A549 treated with dexamethasone at 1 μM for 4 hours (cell line): ENCODE results near the gene SRXN1. TPM values are rescaled to one million over a fixed set of nuclear protein-coding genes. Genes with fewer than 3 reads are reported as not detected.

ENCODE experiments used
- total RNA-seq: library from RNA; stranded (reverse); fragments of 200-300 nt; extraction: Qiagen RNA extraction; gene quantifications from 5 replicates; pipeline ENCODE4 v1.2.3, GENCODE V29; 2022

Gene SRXN1
- 159 to 197 TPM (median 177 TPM) in 5 replicates for total RNA-seq

GRCh38 chr20:653110-653589 lies at the start of gene SRXN1:
Gene SRXN1, minus strand, starts transcription at chr20:653200. Its CDS starts 15 bp downstream, at chr20:653185.

DNA sequence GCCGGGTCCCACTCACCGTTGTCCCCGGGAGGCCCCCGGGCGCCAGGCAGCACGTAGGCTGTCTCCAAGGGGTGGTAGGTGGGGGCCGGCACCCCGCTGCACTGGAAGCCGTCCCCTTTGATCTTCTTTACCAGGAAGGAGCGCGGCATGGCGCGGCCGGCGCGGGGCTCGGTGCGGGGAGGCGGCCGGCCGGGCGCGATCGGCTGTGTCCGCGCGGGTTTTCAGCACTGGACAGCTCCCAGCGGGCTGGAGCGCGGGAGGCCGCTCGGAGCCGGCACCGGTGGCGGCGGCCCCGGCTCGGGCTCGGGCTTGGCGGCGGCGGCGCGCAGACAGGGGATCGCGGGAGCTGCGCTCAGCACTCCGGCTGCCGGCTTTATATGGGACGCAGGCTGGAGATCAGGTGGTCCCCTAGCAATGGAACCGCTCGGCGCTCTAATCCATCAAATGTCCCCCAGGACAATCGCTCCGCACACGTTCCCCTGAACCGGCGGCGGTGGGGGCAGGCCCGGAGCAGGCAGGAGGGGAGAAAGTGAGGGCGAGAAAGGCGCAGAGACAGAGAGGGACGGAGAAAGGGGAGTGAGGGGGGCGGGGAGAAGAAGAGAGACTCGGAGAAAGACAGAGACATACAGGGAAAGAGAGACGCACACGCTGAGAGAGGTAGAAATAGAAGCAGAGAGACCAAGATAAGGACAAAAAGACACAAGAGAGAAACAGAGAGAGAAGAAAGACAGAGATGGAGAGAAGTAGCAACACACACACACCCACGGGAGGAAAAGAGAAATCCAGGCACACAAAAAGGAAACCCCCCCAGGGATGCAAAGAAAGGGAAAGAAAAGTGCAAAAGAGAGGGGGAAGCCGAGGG lies 22.7 kb upstream of the SRXN1 start, which contains the start of gene SCRT2:
Gene SCRT2, minus strand, starts transcription at position 350 of the 862 bp plus-strand sequence. Its CDS starts 201 bp downstream, at position 149.

GRCh38 chr20:610130-611046 lies 42.6 kb downstream of the SRXN1 start, which contains the start of gene TCF15:
Gene TCF15, minus strand, starts transcription at chr20:610309. Its CDS starts 72 bp downstream, at chr20:610237.

Other genes starting within 250 kb of the SRXN1 start
- 100 to 145 TPM (median 133 TPM) in 5 replicates for gene RBCK1, start 244.9 kb downstream of the SRXN1 start, total RNA-seq
- gene TBC1D20, start 190.7 kb downstream of the SRXN1 start, total RNA-seq: 29.4 to 36.7 TPM (median 35.9 TPM) in 5 replicates
- 137 to 190 TPM (median 174 TPM) in 5 replicates for gene CSNK2A1, start 109.4 kb downstream of the SRXN1 start, total RNA-seq
- not detected in 5 replicates for gene TCF15, start 42.9 kb downstream of the SRXN1 start, total RNA-seq
- gene SCRT2, start 22.6 kb upstream of the SRXN1 start, total RNA-seq: 0.04 TPM in 1 of 5 replicates, not detected in the others
- 0.34 to 0.60 TPM (median 0.45 TPM) in 5 replicates for gene SLC52A3, start 115.3 kb upstream of the SRXN1 start, total RNA-seq
- gene FAM110A, start 180.5 kb upstream of the SRXN1 start, total RNA-seq: 5.1 to 10.5 TPM (median 10.0 TPM) in 5 replicates